K562 (cell line): Measurements from ENCODE around the gene LRP2BP. TPM values are rescaled to one million over a fixed set of nuclear protein-coding genes. Genes with fewer than 3 reads are reported as not detected.

Experiments
- ATAC-seq: fragments of 200-7000 bp; cut with Tn5 transposase; 3 replicates; pipeline ENCODE4 v1.9.1; 2020; ENCODE audit warnings: moderate library complexity
- BruUV-seq: library from RNA; stranded (reverse); fragments of 400-500 nt; replicated peaks from 2 replicates; lab custom pipeline; 2021; lab: Mats Ljungman, UMichigan
- CTCF ChIA-PET: fragments of 300-600 bp; formaldehyde crosslinking; extraction: SDS; loops from one replicate; lab custom pipeline; 2021; ENCODE audit warnings: low intra/inter-chr PET ratio; lab: Yijun Ruan, JAX
- POLR2A ChIA-PET: fragments of 300-600, 350-650 bp; sonication (Branson Sonifier 250); formaldehyde crosslinking; extraction: SDS; loops from one replicate; lab custom pipeline; 2021; ENCODE audit warnings: antibody characterized with exemption, inconsistent platforms; lab: Yijun Ruan, JAX
- DNase-seq, 4 experiments: peaks; one replicate each; pipeline versions ENCODE4 v3.0.0 to v3.0.0-alpha.2; 2011 to 2018; ENCODE audit warnings: low spot score in 3 of 4, mixed read lengths in 3 of 4; ENCODE audit errors: extremely low read depth in 1 of 4
- FAIRE-seq: peaks from 2 replicates; lab custom pipeline; 2011; peaks lifted over from hg19 to GRCh38; lab: Jason Lieb, UNC
- H2AFZ ChIP-seq: 2 replicates; pipeline ENCODE4 v1.6.0; 2011; ENCODE audit warnings: low read depth, low read length, control low read depth, inconsistent platforms
- H3K27ac ChIP-seq: fragments of 200-600 bp; 3 replicates; pipeline ENCODE4 v1.8.0; 2011; ENCODE audit warnings: low read depth, mild to moderate bottlenecking, control low read depth, inconsistent platforms, low read length, moderate library complexity, mixed read lengths; ENCODE audit errors: extremely low read depth
- H3K27me3 ChIP-seq, 2 experiments: fragments of 300-600 bp in 1 of 2; 2 replicates in 1 of 2; 3 replicates in 1 of 2; pipeline versions ENCODE4 v1.6.0 to v1.8.0; 2011; ENCODE audit warnings: inconsistent platforms in 2 of 2, low read length in 2 of 2, mild to moderate bottlenecking in 1 of 2, mixed read lengths in 1 of 2, moderate library complexity in 1 of 2; ENCODE audit not compliant: control insufficient read depth in 2 of 2, insufficient read depth in 2 of 2
- H3K36me3 ChIP-seq: fragments of 300-600 bp; 3 replicates; pipeline ENCODE4 v1.8.0; 2011; ENCODE audit warnings: mild to moderate bottlenecking, low read length, inconsistent platforms; ENCODE audit not compliant: control insufficient read depth, insufficient read depth
- H3K4me1 ChIP-seq, 2 experiments: fragments of 200-600 bp in 1 of 2; replicated peaks in 1 of 2; 2 replicates in 1 of 2; 3 replicates in 1 of 2; pipeline versions ENCODE4 v1.5.1 to v1.8.0; 2011; ENCODE audit warnings: inconsistent platforms in 2 of 2, low read length in 2 of 2, mild to moderate bottlenecking in 1 of 2, mixed read lengths in 1 of 2, moderate library complexity in 1 of 2; ENCODE audit not compliant: control insufficient read depth in 2 of 2, insufficient read depth in 2 of 2
- H3K4me2 ChIP-seq: 2 replicates; pipeline ENCODE4 v1.6.1; 2011; ENCODE audit warnings: low read length, control low read depth, inconsistent platforms, mixed read lengths; ENCODE audit not compliant: insufficient read depth
- H3K4me3 ChIP-seq: fragments of 200-600 bp; sonication (generic), shearing (Covaris generic); 2 replicates; pipeline ENCODE4 v1.5.1; 2016; ENCODE audit warnings: control low read depth, inconsistent platforms
- H3K79me2 ChIP-seq: fragments of 200-600 bp; 3 replicates; pipeline ENCODE4 v1.8.0; 2011; ENCODE audit warnings: low read length, inconsistent platforms; ENCODE audit not compliant: control insufficient read depth, insufficient read depth
- H3K9ac ChIP-seq, 2 experiments: 2 replicates each; pipeline versions ENCODE4 v1.6.0 to v1.6.1; 2011; ENCODE audit warnings: low read depth in 2 of 2, low read length in 2 of 2, control low read depth in 1 of 2, inconsistent platforms in 1 of 2, mild to moderate bottlenecking in 1 of 2, mixed read lengths in 1 of 2; ENCODE audit not compliant: insufficient read depth in 1 of 2
- H3K9me1 ChIP-seq: one replicate; pipeline ENCODE4 v1.6.0; 2011; ENCODE audit warnings: inconsistent platforms, mild to moderate bottlenecking, low read length, moderate library complexity; ENCODE audit not compliant: control insufficient read depth, insufficient read depth
- H3K9me3 ChIP-seq: replicated peaks from 2 replicates; pipeline ENCODE4 v1.5.1; 2011; ENCODE audit warnings: low read depth, low read length, inconsistent platforms; ENCODE audit not compliant: control insufficient read depth, insufficient read depth
- H4K20me1 ChIP-seq: replicated peaks from 2 replicates; pipeline ENCODE4 v1.6.1; 2011; ENCODE audit warnings: low read length, inconsistent platforms, mixed read lengths; ENCODE audit not compliant: control insufficient read depth, insufficient read depth
- GATAD2A ChIP-seq: fragments of 450-650 bp; IDR thresholded peaks from 2 replicates; pipeline ENCODE4 v1.6.1; 2017
- JUND ChIP-seq, 2 experiments: IDR thresholded peaks; 2 replicates in 1 of 2; 3 replicates in 1 of 2; pipeline ENCODE4 v1.6.1; 2011; ENCODE audit warnings: borderline replicate concordance in 2 of 2, low read depth in 2 of 2, low read length in 2 of 2, improper control_type of control experiment in 1 of 2, missing biosample characterization in 1 of 2, missing genetic modification characterization in 1 of 2, missing genetic modification reagents in 1 of 2
- RBM17 ChIP-seq: fragments of 200-400 bp; formaldehyde crosslinking; IDR thresholded peaks from 2 replicates; pipeline ENCODE4 v1.6.1; 2017; ENCODE audit warnings: low read depth, mild to moderate bottlenecking, low read length, borderline replicate concordance
- THRAP3 ChIP-seq: fragments of 450-650 bp; IDR thresholded peaks from 2 replicates; pipeline ENCODE4 v1.6.1; 2016; ENCODE audit warnings: mild to moderate bottlenecking, inconsistent platforms, borderline replicate concordance
- ZNF140 ChIP-seq: fragments of 250-450 bp; sonication (Bioruptor Pico); IDR thresholded peaks from 2 replicates; pipeline ENCODE4 v1.8.0; 2021; ENCODE audit warnings: moderate library complexity, mild to moderate bottlenecking, inconsistent platforms
- WGBS: fragments of 100-300 bp; shearing (Covaris generic); methylation state at CpG from one replicate; pipeline ENCODE4 v1.1.6; 2016; ENCODE audit warnings: low coverage, mixed read lengths; ENCODE audit not compliant: insufficient coverage; ENCODE audit errors: missing lambda C conversion rate; 5-methylcytosine and 5-hydroxymethylcytosine counted together
- in situ Hi-C: fragments of 300-500 bp; cut with MboI; formaldehyde crosslinking; loops from 4 replicates; pipeline ENCODE4 v1.15.0; 2018; ENCODE audit warnings: inconsistent platforms, mixed read lengths
- intact Hi-C: fragments of 100-400 bp; cut with micrococcal nuclease; formaldehyde crosslinking; loops from 2 replicates; pipeline ENCODE4 v1.14.2; 2022
- polyA plus RNA-seq, 8 experiments: library from polyadenylated mRNA; depleted of rRNA in 4 of 8; stranded (reverse) in 5 of 8; unstranded in 3 of 8; fragments of >200 nt; fragmentation: Nextera tagmentation in 2 of 8; fragmentation: Illumina TruSeq in 1 of 8; extraction: Ambion mirVana in 2 of 8; extraction: Trizol in 1 of 8; gene quantifications; 2 replicates each; pipeline versions ENCODE4 v1.2.1 to v1.2.3, GENCODE V29; 2011 to 2014; ENCODE audit warnings: inconsistent platforms in 1 of 8, missing spikeins in 1 of 8
- total RNA-seq, 7 experiments: library from RNA; depleted of rRNA in 6 of 7; stranded (reverse); fragments of >200 nt in 6 of 7; fragmentation: Illumina TruSeq in 2 of 7; extraction: Trizol in 2 of 7; gene quantifications; 2 replicates each; pipeline versions ENCODE4 v1.2.1 to v1.2.3, GENCODE V29; 2011 to 2021; ENCODE audit warnings: low replicate concordance in 1 of 7
- TF ChIP-seq, protein P1 (sequence below): fragments of 250-450 bp; sonication (Bioruptor Pico); IDR thresholded peaks from 2 replicates; pipeline ENCODE4 v1.4.0; 2020; ENCODE audit warnings: mild to moderate bottlenecking, moderate library complexity, borderline replicate concordance
- TF ChIP-seq, protein P2 (sequence below), 2 experiments: fragments of 450-650 bp in 1 of 2; sonication (generic) in 1 of 2; formaldehyde crosslinking in 1 of 2; IDR thresholded peaks in 1 of 2; conservative IDR thresholded peaks in 1 of 2; 2 replicates each; pipeline versions ENCODE4 v1.6.1 to v1.8.1; 2016 to 2023; ENCODE audit warnings: mild to moderate bottlenecking in 2 of 2, moderate library complexity in 2 of 2, inconsistent platforms in 1 of 2, missing genetic modification reagents in 1 of 2

The LRP2BP gene
- total and polyA plus RNA-seq, 9 of the 15 experiments (the other 6 are each of a cell fraction or from before 2014, with no cell fraction given), result 0.42 to 2.1 (median 0.62) TPM

DNA sequence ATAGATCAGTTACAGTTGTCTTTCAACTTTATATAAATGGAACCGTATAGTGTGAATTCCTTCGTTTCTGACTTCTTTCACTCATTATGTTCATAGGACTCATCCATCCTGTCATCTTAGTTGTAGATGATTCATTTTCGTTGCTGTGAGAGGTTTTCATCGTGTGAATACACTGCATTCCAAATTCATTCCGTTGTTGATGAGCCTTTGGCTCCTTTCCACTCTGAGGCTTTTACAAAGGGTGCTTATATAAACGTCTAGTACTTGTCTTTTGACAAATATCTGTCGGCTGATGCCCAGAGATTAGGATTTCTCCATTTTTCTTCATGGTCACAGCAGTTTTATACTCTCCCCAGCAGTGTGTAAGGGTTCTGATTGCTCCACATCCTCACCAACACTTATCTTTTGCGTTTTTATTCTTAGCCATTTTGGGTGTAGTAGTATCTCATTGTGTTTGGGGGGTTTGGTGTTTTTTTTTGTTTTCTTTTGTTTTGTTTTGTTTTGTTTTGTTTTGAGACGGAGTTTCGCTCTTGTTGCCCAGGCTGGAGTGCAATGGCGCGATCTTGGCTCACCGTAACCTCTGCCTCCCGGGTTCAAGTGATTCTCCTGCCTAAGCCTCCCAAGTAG is 48.6 kb downstream of the LRP2BP start (continued):
- TF ChIP-seq, protein P1, sequence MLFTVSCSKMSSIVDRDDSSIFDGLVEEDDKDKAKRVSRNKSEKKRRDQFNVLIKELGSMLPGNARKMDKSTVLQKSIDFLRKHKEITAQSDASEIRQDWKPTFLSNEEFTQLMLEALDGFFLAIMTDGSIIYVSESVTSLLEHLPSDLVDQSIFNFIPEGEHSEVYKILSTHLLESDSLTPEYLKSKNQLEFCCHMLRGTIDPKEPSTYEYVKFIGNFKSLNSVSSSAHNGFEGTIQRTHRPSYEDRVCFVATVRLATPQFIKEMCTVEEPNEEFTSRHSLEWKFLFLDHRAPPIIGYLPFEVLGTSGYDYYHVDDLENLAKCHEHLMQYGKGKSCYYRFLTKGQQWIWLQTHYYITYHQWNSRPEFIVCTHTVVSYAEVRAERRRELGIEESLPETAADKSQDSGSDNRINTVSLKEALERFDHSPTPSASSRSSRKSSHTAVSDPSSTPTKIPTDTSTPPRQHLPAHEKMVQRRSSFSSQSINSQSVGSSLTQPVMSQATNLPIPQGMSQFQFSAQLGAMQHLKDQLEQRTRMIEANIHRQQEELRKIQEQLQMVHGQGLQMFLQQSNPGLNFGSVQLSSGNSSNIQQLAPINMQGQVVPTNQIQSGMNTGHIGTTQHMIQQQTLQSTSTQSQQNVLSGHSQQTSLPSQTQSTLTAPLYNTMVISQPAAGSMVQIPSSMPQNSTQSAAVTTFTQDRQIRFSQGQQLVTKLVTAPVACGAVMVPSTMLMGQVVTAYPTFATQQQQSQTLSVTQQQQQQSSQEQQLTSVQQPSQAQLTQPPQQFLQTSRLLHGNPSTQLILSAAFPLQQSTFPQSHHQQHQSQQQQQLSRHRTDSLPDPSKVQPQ (CRISPR knock-in tag), result no peak
- TF ChIP-seq THRAP3, result no peak

DNA sequence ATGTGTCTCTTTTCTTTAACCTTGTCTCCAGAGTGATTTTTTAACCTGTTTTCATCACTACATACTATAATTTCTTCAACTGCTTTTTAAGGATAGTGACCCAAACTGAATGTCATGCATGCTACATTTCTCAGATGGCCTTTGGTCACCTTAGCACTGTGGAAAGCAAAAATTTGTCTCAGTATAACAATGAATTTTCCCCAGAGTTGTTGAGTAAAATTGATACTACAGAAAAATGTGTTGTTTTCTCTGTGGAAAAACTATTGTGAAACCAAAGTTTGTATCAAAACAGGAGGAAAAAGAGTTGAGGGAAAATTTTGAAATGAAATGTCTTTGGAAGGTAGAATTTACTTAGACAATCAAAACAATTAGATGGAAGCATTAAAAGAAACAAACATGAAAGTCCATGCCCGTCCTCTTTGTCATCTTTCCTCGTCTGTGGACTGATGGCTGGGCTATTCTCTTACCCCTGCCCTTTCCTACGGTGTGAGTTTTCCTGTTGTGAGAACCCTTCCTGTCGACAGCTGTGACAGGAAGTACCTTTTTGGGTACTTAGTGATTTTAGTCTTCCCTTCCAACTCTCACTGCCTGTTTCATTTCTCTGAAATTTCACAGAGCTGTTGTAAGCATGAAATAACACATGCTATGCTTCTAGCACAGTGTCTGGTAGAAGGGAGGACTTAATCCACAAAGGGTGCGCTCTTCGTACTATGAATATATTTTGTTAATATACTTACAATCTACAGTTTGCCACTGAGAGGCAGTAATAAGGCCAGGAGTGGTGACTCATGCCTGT is 50.8 kb downstream of the LRP2BP start:
- H3K79me2 ChIP-seq, result no peaks in the 10 kb centered on the region
- CTCF ChIA-PET, result no interaction called here
- POLR2A ChIA-PET, result no interaction called here
- H3K4me1 ChIP-seq, result no peaks in the 10 kb centered on the region; a peak in 1 of 5 replicates
- no peak overlapping the region for H3K27ac ChIP-seq
- BruUV-seq, result no TSS peak
- peaks cover 14% of the 10 kb centered on the region for H3K36me3 ChIP-seq
- no peaks in the 10 kb centered on the region for H4K20me1 ChIP-seq
- intact Hi-C loops (no loop called here), in situ Hi-C loops (no loop called here)
- no peak overlapping the region for H2AFZ ChIP-seq
- H3K9me1 ChIP-seq, result no peaks in the 10 kb centered on the region
- no peak for FAIRE-seq
- H3K9ac ChIP-seq, result no peak overlapping the region
- no peak for DNase-seq
- H3K4me2 ChIP-seq, result no peak overlapping the region
- H3K9me3 ChIP-seq, result no peaks in the 10 kb centered on the region
- no peaks in the 10 kb centered on the region for H3K27me3 ChIP-seq
- TF ChIP-seq ZNF140 (CRISPR knock-in tag), result no peak
- TF ChIP-seq, protein P2, sequence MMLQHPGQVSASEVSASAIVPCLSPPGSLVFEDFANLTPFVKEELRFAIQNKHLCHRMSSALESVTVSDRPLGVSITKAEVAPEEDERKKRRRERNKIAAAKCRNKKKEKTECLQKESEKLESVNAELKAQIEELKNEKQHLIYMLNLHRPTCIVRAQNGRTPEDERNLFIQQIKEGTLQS (IDR thresholded peaks at IDR 0.05), result peak; percentile 50
- TF ChIP-seq, protein P2 (CRISPR knock-in tag; conservative IDR thresholded peaks at IDR 0.05), result no peak
- 0 out of 2 replicates have a peak, but pooled peaks have one; percentile 26 for TF ChIP-seq JUND (IDR thresholded peaks at IDR 0.05; ENCODE audit: borderline replicate concordance, low read depth, low read length)
- no peak for TF ChIP-seq JUND (tag; IDR thresholded peaks at IDR 0.05; ENCODE audit: borderline replicate concordance, low read depth, low read length)
- no peak for TF ChIP-seq GATAD2A
- TF ChIP-seq RBM17, result no peak
- no peak overlapping the region for H3K4me3 ChIP-seq
- WGBS, result 76% methylated on average over 6 of the region's 6 CpGs
- no peak for ATAC-seq
